Tibial nerve (tissue), 4 donors: ENCODE measurements around the gene GRM6. TPM values are rescaled to one million over a fixed set of nuclear protein-coding genes. Genes with fewer than 3 reads are reported as not detected.

ENCODE experiments used
- DNase-seq, 2 donors: peaks; one replicate each; pipeline ENCODE4 v3.0.0-alpha.2; 2019; ENCODE audit warnings: low spot score in 2 of 2
- H3K27ac ChIP-seq, 4 donors: fragments of 200-600 bp; sonication (generic) in 3 of 4; one replicate each; pipeline ENCODE4 v1.5.1; 2017 to 2019; ENCODE audit warnings: mild to moderate bottlenecking in 1 of 4
- H3K27me3 ChIP-seq, 2 donors: fragments of 200-600 bp; sonication (generic) in 1 of 2; one replicate each; pipeline versions ENCODE4 v1.5.1 to v1.6.0; 2017 to 2019
- H3K36me3 ChIP-seq, 3 donors: fragments of 200-600 bp; sonication (generic); one replicate each; pipeline ENCODE4 v1.5.1; 2018 to 2019
- H3K4me1 ChIP-seq, 4 donors: fragments of 200-600 bp; sonication (generic) in 3 of 4; one replicate each; pipeline ENCODE4 v1.5.1; 2017 to 2019
- H3K4me3 ChIP-seq, 4 donors: fragments of 200-600 bp; sonication (generic) in 3 of 4; one replicate each; pipeline ENCODE4 v1.5.1; 2017 to 2019; ENCODE audit warnings: mild to moderate bottlenecking in 1 of 4, moderate library complexity in 1 of 4
- H3K9me3 ChIP-seq, 4 donors: fragments of 200-600 bp; sonication (generic) in 3 of 4; one replicate each; pipeline ENCODE4 v1.5.1; 2017 to 2019
- CTCF ChIP-seq, 5 experiments: fragments of 200-600 bp in 3 of 5; fragments of 450-650 bp in 2 of 5; sonication (generic) in 3 of 5; IDR thresholded peaks; one replicate each; pipeline ENCODE4 v1.5.1; 2016 to 2019; ENCODE audit warnings: antibody characterized with exemption in 5 of 5, mild to moderate bottlenecking in 3 of 5, moderate library complexity in 2 of 5
- EP300 ChIP-seq, 2 donors: sonication (generic); formaldehyde crosslinking; IDR thresholded peaks; one replicate each; pipeline ENCODE4 v1.6.1; 2017; ENCODE audit warnings: antibody characterized with exemption in 2 of 2, mild to moderate bottlenecking in 1 of 2
- POLR2A ChIP-seq, 2 donors: fragments of 450-650 bp; IDR thresholded peaks; one replicate each; pipeline ENCODE4 v1.6.1; 2017; ENCODE audit warnings: antibody characterized with exemption in 2 of 2, mild to moderate bottlenecking in 2 of 2, moderate library complexity in 2 of 2
- WGBS, 2 donors: methylation state at CpG; one replicate each; pipeline ENCODE4 v1.1.5; 2018; 5-methylcytosine and 5-hydroxymethylcytosine counted together
- total RNA-seq, 4 donors: library from RNA; depleted of rRNA; stranded (reverse); fragments of >200 nt; gene quantifications; one replicate each; pipeline ENCODE4 v1.1.0, GENCODE V29; 2016

Gene GRM6
- total RNA-seq, 4 donors from 2014 or later, result not detected

DNA sequence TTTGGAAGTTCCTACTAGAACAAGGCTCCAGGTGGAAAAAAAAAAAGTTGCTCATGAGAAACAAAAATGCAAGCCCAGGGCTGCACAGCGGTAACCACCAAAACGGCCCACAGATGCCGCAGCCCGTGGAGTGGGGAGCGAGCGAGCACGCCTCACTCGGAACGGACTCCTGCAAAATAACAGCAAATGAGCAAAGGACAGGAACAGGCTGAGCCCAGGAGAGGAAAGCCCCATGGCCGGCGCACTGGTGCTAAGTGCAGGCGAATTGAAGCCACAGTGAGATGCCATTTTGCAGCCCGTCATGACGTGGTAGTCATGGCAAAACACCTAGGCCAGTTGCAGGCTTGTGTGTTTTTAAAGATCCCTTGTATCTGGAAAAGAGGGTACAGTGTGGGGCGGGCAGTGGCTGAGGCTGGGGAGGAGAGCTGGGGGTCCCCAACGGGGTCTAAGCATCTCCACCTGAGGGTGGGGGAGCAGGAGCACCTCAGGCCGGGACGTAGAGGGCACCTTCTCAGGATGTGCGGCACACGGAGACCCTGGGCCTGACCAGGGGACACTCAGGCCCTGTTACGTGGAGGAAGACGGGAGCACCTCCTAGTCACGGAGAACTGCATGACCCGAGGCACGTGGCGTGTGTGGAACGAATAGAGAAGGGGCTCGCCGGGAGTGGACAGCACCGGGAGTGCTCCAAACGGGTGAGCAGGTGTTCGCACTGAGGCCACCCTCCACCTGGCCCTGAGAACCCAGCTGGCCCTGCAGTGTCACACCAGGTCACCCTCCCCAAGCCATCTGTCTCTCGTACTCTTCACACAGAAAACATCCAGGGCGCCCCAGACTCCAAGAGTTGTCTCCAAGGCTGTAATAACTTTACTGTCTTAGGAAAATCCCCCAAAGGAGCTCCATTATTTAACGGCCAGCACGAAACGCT lies 10.7 kb downstream of the GRM6 start:
- H3K27me3 ChIP-seq, result no peaks in the 10 kb centered on the region
- 94 to 96% methylated on average over 37 of the region's 37 CpGs for WGBS, 2 donors
- no peak for TF ChIP-seq CTCF (IDR thresholded peaks at IDR 0.05)
- no peak for TF ChIP-seq POLR2A (IDR thresholded peaks at IDR 0.05)
- no peak for TF ChIP-seq EP300 (IDR thresholded peaks at IDR 0.05)
- DNase-seq, result no peak
- H3K36me3 ChIP-seq, result peaks cover 0 to 25% (median 0%) of the 10 kb centered on the region in 3 donors
- H3K9me3 ChIP-seq, result peaks cover 0 to 97% (median 16%) of the 10 kb centered on the region in 4 donors
- H3K27ac ChIP-seq, result no peak overlapping the region
- no peak overlapping the region for H3K4me3 ChIP-seq
- no peaks in the 10 kb centered on the region for H3K4me1 ChIP-seq

GRCh38 chr5:178983728-178984127 lies 11.4 kb downstream of the GRM6 start:
- Histone ChIP-seq H3K9me3 (peaks cover 0 to 97% (median 16%) of the 10 kb centered on the region in 4 donors), H3K27ac (no peak overlapping the region), H3K27me3 (no peaks in the 10 kb centered on the region), H3K4me1 (no peaks in the 10 kb centered on the region), H3K4me3 (no peak overlapping the region), H3K36me3 (peaks cover 0 to 20% (median 0%) of the 10 kb centered on the region in 3 donors)
- TF ChIP-seq CTCF (IDR thresholded peaks at IDR 0.05) (no peak), EP300 (IDR thresholded peaks at IDR 0.05) (no peak), POLR2A (IDR thresholded peaks at IDR 0.05) (no peak)
- no peak for DNase-seq
- 93 to 94% methylated on average over 10 of the region's 10 CpGs for WGBS, 2 donors

DNA sequence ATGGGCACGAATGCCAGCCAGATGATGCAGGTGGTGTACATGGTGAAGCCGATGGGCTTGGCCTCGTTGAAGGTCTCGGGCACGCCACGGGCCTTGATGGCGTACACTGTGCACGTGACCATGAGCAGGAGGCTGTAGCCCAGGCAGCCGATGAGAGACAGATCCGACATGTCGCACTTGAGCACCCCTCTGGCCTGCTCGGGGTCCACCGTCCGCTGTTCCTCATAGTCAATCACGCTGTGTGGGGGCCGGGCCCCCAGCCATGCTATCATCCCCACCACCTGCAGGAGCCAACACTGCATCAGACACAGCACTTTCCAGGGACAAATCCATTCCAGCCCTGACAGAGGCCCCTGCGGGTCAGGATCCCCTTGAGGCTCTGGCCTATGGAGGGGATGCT lies 12.2 kb downstream of the GRM6 start:
- peaks cover 0 to 97% (median 21%) of the 10 kb centered on the region in 4 donors for H3K9me3 ChIP-seq
- no peak overlapping the region for H3K4me3 ChIP-seq
- no peak for DNase-seq
- H3K4me1 ChIP-seq, result no peaks in the 10 kb centered on the region
- H3K27ac ChIP-seq, result no peak overlapping the region
- 86 to 93% methylated on average over 17 of the region's 17 CpGs for WGBS, 2 donors
- no peak for TF ChIP-seq CTCF (IDR thresholded peaks at IDR 0.05)
- no peak for TF ChIP-seq POLR2A (IDR thresholded peaks at IDR 0.05)
- peaks cover 0 to 23% (median 0%) of the 10 kb centered on the region in 3 donors for H3K36me3 ChIP-seq
- H3K27me3 ChIP-seq, result no peaks in the 10 kb centered on the region

GRCh38 chr5:178981381-178981780 lies 13.7 kb downstream of the GRM6 start:
- Histone ChIP-seq H3K27ac (no peak overlapping the region), H3K36me3 (peaks cover 0 to 33% (median 0%) of the 10 kb centered on the region in 3 donors), H3K4me1 (no peaks in the 10 kb centered on the region), H3K9me3 (peaks cover 0 to 98% (median 21%) of the 10 kb centered on the region in 4 donors), H3K27me3 (no peaks in the 10 kb centered on the region), H3K4me3 (no peak overlapping the region)
- WGBS, 2 donors, result 95 to 96% methylated on average over 15 of the region's 15 CpGs
- TF ChIP-seq EP300 (IDR thresholded peaks at IDR 0.05), result no peak
- no peak for TF ChIP-seq POLR2A (IDR thresholded peaks at IDR 0.05)
- no peak for TF ChIP-seq CTCF (IDR thresholded peaks at IDR 0.05)
- DNase-seq, result no peak

- no peak for DNase-seq
- no peaks in the 10 kb centered on the region for H3K27me3 ChIP-seq
- no peaks in the 10 kb centered on the region for H3K4me1 ChIP-seq
- peaks cover 0 to 82% (median 0%) of the 10 kb centered on the region in 3 donors for H3K36me3 ChIP-seq
- H3K27ac ChIP-seq, result no peak overlapping the region
- 94 to 97% methylated on average over 5 of the region's 5 CpGs for WGBS, 2 donors
- no peak overlapping the region for H3K4me3 ChIP-seq
- TF ChIP-seq POLR2A (IDR thresholded peaks at IDR 0.05) (no peak), EP300 (IDR thresholded peaks at IDR 0.05) (no peak), CTCF (IDR thresholded peaks at IDR 0.05) (no peak)
- H3K9me3 ChIP-seq, result peaks cover 9 to 100% (median 53%) of the 10 kb centered on the region in 4 donors
Observed at GRCh38 chr5:178965465-178966055, 29.6 kb downstream of the GRM6 start.
